Neural progenitor cell (in vitro differentiated cells): ENCODE measurements around the gene LIN7C.

ENCODE experiments used
- CTCF ChIP-seq: fragments of 200-600 bp; sonication (generic); IDR thresholded peaks from 2 replicates; pipeline ENCODE4 v1.5.1; 2017; ENCODE audit warnings: antibody characterized with exemption, mild to moderate bottlenecking
- EZH2 ChIP-seq: fragments of 200-600 bp; sonication (generic); IDR thresholded peaks from 2 replicates; pipeline ENCODE4 v1.6.1; 2017; ENCODE audit warnings: antibody characterized with exemption, mild to moderate bottlenecking, moderate library complexity
- EZH2phosphoT487 ChIP-seq: fragments of 200-600 bp; sonication (generic); IDR thresholded peaks from 2 replicates; pipeline ENCODE4 v1.6.1; 2017; ENCODE audit warnings: antibody characterized with exemption

GRCh38 chr11:27501100-27501499 is 5.5 kb downstream of the LIN7C start:
- TF ChIP-seq CTCF (no peak), EZH2phosphoT487 (no peak), EZH2 (no peak)
